Brain microvascular endothelial cell (primary cell): ENCODE data around the gene MT1B.
"Not testable (repeated sequence)": the region's sequence is repeated elsewhere in the genome, so short reads cannot be mapped to it uniquely, and the experiment has no call there.

Experiments
- DNase-seq: peaks from one replicate; pipeline ENCODE4 v3.0.0-alpha.2; 2020
- H3K27ac ChIP-seq: fragments of 250-450 bp; sonication (Bioruptor Pico); 2 replicates; pipeline ENCODE4 v1.5.1; 2020; ENCODE audit warnings: mild to moderate bottlenecking, moderate library complexity
- H3K27me3 ChIP-seq: fragments of 250-450 bp; sonication (Bioruptor Pico); replicated peaks from 2 replicates; pipeline ENCODE4 v1.5.1; 2020; ENCODE audit warnings: mild to moderate bottlenecking
- H3K36me3 ChIP-seq: fragments of 250-450 bp; sonication (Bioruptor Pico); replicated peaks from 2 replicates; pipeline ENCODE4 v1.5.1; 2020; ENCODE audit warnings: mild to moderate bottlenecking
- H3K4me3 ChIP-seq: 2 replicates; pipeline ENCODE4 v1.5.1; 2011; ENCODE audit warnings: low read depth, mild to moderate bottlenecking, control low read depth, low read length, moderate library complexity
- in situ Hi-C: cut with HindIII; loops from 2 replicates; pipeline ENCODE4 v1.10.0; 2017; ENCODE audit warnings: low sequenced_read_pairs, low pct_ligation_motif_present
- TF ChIP-seq, protein P1 (sequence below): IDR thresholded peaks from 2 replicates; pipeline ENCODE4 v1.5.1; 2011; ENCODE audit warnings: low read depth, mild to moderate bottlenecking, moderate library complexity, low read length, control low read depth, inconsistent platforms; ENCODE audit errors: missing control alignments

Gene MT1B

DNA sequence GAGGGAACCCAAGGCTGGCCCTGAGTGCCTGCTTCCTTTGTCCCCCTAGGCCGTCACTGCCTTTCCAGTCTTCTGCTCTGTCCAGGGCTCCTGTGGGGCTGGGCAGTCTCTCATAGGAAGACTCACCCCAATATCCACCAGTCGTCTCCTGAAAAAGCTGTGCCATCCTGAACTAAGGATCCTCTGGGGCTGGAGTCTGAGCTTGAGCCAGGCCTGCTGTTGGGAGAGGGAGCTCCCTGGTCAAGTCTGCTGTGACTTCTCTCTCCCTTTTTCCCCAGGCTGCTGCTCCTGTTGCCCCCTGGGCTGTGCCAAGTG lies 18.9 kb downstream of the MT1B start:
- H3K4me3 ChIP-seq: no peak overlapping the region
- H3K36me3 ChIP-seq: no peaks in the 10 kb centered on the region
- peaks cover 43% of the 10 kb centered on the region for H3K27me3 ChIP-seq
- no peak for DNase-seq
- TF ChIP-seq, protein P1, sequence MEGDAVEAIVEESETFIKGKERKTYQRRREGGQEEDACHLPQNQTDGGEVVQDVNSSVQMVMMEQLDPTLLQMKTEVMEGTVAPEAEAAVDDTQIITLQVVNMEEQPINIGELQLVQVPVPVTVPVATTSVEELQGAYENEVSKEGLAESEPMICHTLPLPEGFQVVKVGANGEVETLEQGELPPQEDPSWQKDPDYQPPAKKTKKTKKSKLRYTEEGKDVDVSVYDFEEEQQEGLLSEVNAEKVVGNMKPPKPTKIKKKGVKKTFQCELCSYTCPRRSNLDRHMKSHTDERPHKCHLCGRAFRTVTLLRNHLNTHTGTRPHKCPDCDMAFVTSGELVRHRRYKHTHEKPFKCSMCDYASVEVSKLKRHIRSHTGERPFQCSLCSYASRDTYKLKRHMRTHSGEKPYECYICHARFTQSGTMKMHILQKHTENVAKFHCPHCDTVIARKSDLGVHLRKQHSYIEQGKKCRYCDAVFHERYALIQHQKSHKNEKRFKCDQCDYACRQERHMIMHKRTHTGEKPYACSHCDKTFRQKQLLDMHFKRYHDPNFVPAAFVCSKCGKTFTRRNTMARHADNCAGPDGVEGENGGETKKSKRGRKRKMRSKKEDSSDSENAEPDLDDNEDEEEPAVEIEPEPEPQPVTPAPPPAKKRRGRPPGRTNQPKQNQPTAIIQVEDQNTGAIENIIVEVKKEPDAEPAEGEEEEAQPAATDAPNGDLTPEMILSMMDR: no peak
- in situ Hi-C loops: no loop called here
- H3K27ac ChIP-seq: no peak overlapping the region

DNA sequence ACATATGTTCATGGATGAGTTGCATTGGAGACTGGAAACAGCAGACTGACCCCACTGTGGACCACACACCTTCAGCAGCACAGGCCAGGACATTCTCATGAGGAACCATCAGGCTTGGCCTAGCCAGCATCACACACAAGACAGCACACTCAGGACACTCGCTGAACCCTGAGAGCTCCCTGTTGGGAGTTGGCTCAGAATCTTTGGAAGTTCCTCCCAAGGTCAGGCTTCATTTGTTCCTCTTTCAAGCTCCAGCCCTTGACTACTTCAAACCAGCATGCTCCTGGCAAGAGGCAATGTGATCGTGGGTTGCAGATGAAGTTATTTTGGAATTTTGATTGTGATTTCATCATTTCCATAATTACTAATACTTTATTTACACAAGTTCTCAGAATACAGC lies 20.0 kb downstream of the MT1B start:
- H3K27me3 ChIP-seq: peaks cover 49% of the 10 kb centered on the region
- in situ Hi-C loops, H3K36me3 ChIP-seq, DNase-seq, H3K4me3 ChIP-seq, H3K27ac ChIP-seq: not testable (repeated sequence)

DNA sequence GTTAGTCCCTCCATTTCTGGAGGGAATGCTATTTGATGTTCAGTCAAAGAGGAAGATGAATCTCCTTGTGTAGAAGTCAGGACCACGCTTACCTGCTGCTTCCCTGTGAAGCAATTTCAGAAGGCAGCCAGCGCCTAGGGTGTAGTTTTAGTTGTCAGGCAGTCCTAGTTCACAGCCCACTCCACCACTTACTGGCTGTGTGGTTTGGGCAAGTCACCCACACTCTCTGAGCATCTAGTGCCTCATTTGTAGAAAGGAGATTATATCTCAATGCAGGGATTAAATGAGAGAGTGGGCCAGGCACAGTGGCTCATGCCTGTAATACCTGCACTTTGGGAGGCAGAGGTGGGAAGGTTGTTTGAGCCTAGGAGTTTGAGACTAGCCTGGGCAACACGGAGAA lies 20.5 kb downstream of the MT1B start:
- in situ Hi-C loops, H3K4me3 ChIP-seq, DNase-seq, H3K27ac ChIP-seq, H3K36me3 ChIP-seq: not testable (repeated sequence)
- peaks cover 44% of the 10 kb centered on the region for H3K27me3 ChIP-seq

DNA sequence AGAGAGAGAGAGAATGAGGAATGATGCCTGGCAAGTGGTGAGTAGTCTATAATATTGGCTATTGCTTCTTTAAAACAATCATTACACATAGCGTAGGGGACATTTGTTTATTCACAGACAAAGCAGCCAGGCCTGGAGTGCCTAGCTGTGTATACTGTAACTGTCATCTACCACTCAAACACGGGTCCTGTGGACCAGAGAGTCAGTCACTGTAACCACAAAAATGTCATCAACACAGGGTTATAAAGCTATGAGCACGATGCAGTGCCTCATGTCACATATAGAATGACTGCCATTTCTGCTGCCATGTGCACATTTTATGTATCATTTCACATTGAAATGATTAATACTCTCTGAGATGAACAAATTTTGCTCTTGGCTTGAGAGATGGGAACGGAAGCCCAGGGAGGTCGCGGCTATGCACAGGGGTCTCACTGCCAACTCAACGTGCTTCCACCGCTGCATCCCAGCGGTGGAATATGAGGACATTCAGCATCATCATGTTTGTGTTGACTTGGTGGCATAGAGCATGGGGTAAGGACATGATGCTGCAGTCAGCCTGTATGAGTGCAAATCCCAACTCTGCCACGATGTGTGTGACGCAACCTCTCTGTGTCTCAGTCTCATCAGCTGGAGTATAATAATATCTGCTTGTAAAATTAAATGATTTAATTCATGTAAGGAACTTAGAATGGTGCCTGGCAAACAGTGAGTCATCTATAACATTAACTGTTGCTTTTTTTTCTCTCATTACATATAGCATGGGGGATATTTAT lies 21.3 kb downstream of the MT1B start:
- Histone ChIP-seq H3K4me3 (no peak overlapping the region), H3K27me3 (peaks cover 36% of the 10 kb centered on the region), H3K36me3 (no peaks in the 10 kb centered on the region), H3K27ac (no peak overlapping the region)
- no peak for DNase-seq
- TF ChIP-seq, protein P1: no peak
- in situ Hi-C loops: no loop called here

DNA sequence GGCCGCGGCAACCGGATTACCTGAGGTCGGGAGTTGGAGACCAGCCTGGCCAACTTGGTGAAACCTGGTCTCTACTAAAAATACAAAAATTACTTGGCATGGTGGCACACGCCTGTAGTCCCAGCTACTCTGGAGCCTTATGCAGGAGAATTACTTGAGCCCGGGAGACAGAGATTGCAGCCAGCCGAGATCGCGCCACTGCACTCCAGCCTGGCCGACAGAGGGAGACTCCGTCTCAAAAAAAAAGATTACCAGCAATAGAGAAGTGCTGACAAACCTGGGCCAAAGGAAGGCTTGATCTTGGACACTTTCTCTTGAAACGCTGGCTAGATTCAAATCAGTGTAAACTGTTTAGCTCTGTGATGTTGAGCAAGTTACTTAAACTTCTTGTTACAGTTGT lies 22.2 kb downstream of the MT1B start:
- Histone ChIP-seq H3K27me3 (peaks cover 27% of the 10 kb centered on the region), H3K4me3 (no peak overlapping the region)
- in situ Hi-C loops: no loop called here

DNA sequence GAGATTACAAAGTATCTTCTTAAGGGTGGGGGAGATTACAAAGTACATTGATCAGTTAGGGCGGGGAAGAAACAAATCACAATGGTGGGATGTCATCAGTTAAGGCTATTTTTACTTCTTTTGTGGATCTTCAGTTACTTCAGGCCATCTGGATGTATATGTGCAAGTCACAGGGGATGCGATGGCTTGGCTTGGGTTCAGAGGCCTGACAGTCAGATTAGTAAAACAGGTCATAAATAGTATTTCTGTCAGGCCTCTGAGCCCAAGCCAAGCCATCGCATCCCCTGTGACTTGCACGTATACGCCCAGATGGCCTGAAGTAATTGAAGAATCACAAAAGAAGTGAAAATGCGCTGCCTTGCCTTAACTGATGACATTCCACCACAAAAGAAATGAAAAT lies 22.9 kb downstream of the MT1B start:
- in situ Hi-C loops, H3K27ac ChIP-seq, H3K4me3 ChIP-seq, DNase-seq, H3K36me3 ChIP-seq: not testable (repeated sequence)
- peaks cover 20% of the 10 kb centered on the region for H3K27me3 ChIP-seq

More for the DNA sequence above, 22.2 kb downstream of the MT1B start:
- TF ChIP-seq, protein P1: peak; percentile 75
- no peak overlapping the region for H3K27ac ChIP-seq
- no peaks in the 10 kb centered on the region for H3K36me3 ChIP-seq
- DNase-seq: no peak

DNA sequence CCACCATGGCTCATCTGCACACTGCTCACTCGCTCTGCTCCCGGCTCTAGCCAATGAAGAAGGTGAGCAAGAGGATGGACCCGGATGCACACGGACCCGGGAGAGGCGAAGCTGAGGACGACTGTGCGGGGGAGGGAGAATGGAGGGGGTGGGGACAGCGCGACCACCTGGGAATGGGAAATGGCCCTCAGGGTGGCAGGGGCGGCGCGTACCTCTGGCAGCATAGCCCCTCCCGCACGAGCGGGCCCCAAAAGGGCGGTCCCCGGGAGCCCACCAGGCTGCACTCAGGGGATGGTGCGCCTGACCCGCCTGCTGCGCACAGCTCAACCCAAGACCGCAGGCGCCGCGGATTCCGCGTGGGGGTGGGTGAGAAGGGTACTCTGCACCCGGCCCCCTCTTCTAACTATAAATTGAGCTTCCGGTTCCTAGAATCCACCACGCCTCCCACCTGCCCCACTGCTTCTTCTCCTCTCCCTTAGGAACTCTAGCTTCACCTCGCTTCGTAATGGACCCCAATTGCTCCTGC lies 24.1 kb downstream of the MT1B start:
- in situ Hi-C loops: no loop called here
- DNase-seq: no peak
- TF ChIP-seq, protein P1: no peak
- Histone ChIP-seq H3K4me3 (peak overlapping the region; percentile 20), H3K27me3 (peaks cover 8% of the 10 kb centered on the region), H3K36me3 (no peaks in the 10 kb centered on the region), H3K27ac (no peak overlapping the region)
